ENCODE data around the gene KIF3C.
"Not testable (repeated sequence)": the region's sequence is repeated elsewhere in the genome, so short reads cannot be mapped to it uniquely, and the experiment has no call there.

KIF3C gene

DNA sequence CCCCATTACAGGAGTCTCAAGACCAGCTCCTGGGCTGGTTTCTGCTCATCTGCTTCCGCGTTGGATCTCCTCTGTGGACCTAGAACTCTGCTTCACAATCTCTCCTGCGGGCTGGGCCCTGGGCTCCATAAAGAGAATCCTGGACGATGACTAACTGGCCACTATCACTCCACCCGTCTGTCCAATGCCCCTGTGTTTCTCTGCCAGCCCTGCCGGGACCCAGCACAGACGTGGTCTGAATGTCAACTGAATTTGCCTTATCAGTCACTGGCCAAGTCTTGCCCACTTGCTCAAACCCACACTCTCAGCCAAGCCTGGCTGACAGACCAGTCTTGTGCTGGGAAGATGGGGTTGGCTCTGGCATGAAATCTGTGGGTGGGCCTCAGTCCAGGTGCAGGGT lies 17.4 kb downstream of the KIF3C start:
- H3K4me3 ChIP-seq: no peak overlapping the region
- H3K4me1 ChIP-seq: no peaks in the 10 kb centered on the region
- in situ Hi-C loops (cut with MboI; ENCODE audit: low sequenced_read_pairs): no loop called here
- DNase-seq (ENCODE audit: low spot score in 2 of 2): no peak
- H3K27me3 ChIP-seq (ENCODE audit: low read depth): no peaks in the 10 kb centered on the region
- no peaks in the 10 kb centered on the region; the same call in 1 of the 2 replicates for H3K36me3 ChIP-seq (replicated peaks)
- H3K9me3 ChIP-seq: no peaks in the 10 kb centered on the region

DNA sequence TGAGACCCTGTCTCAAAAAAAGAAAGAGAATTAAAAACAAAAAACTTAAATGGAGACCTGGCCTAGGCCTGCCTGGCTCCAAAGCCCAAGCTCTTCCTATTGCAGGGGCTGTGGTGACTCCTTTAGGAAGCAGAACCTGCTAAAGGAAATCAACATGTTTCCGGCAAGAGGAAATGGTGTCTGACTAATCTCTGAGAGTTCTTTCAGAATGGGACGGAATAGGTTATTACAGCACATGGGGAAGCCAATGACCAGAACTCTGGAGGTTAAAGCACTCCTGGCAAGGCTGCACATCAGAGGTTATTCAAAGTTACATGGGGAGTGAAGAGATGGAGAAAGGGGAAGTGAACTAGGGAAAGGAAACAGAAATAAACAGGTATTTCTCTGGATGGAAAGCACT lies 21.4 kb downstream of the KIF3C start:
- Histone ChIP-seq H3K4me1 (no peaks in the 10 kb centered on the region), H3K36me3 (replicated peaks) (no peaks in the 10 kb centered on the region; the same call in 1 of the 2 replicates), H3K27me3 (ENCODE audit: low read depth) (no peaks in the 10 kb centered on the region), H3K9me3 (no peaks in the 10 kb centered on the region), H3K4me3 (no peak overlapping the region)
- in situ Hi-C loops (cut with MboI; ENCODE audit: low sequenced_read_pairs): no loop called here
- no peak for DNase-seq (ENCODE audit: low spot score in 2 of 2)

- Histone ChIP-seq H3K36me3 (replicated peaks) (no peaks in the 10 kb centered on the region; the same call in 1 of the 2 replicates), H3K4me1 (no peaks in the 10 kb centered on the region), H3K4me3 (no peak overlapping the region), H3K27me3 (ENCODE audit: low read depth) (no peaks in the 10 kb centered on the region), H3K9me3 (no peaks in the 10 kb centered on the region)
- in situ Hi-C loops (cut with MboI; ENCODE audit: low sequenced_read_pairs): no loop called here
- no peak for DNase-seq (ENCODE audit: low spot score in 2 of 2)
Measured at GRCh38 chr2:25960396-25960795, 21.9 kb downstream of the KIF3C start.

GRCh38 chr2:25958611-25959010 lies 23.7 kb downstream of the KIF3C start:
- H3K27me3 ChIP-seq (ENCODE audit: low read depth); H3K9me3 ChIP-seq; H3K36me3 ChIP-seq (replicated peaks); in situ Hi-C loops (cut with MboI; ENCODE audit: low sequenced_read_pairs); H3K4me1 ChIP-seq; DNase-seq (ENCODE audit: low spot score in 2 of 2); H3K4me3 ChIP-seq: not testable (repeated sequence)

GRCh38 chr2:25957743-25958142 lies 24.6 kb downstream of the KIF3C start:
- Histone ChIP-seq H3K4me1 (no peaks in the 10 kb centered on the region), H3K36me3 (replicated peaks) (no peaks in the 10 kb centered on the region; the same call in 1 of the 2 replicates), H3K9me3 (no peaks in the 10 kb centered on the region), H3K4me3 (no peak overlapping the region), H3K27me3 (ENCODE audit: low read depth) (no peaks in the 10 kb centered on the region)
- in situ Hi-C loops (cut with MboI; ENCODE audit: low sequenced_read_pairs): no loop called here
- DNase-seq (ENCODE audit: low spot score in 2 of 2): no peak

DNA sequence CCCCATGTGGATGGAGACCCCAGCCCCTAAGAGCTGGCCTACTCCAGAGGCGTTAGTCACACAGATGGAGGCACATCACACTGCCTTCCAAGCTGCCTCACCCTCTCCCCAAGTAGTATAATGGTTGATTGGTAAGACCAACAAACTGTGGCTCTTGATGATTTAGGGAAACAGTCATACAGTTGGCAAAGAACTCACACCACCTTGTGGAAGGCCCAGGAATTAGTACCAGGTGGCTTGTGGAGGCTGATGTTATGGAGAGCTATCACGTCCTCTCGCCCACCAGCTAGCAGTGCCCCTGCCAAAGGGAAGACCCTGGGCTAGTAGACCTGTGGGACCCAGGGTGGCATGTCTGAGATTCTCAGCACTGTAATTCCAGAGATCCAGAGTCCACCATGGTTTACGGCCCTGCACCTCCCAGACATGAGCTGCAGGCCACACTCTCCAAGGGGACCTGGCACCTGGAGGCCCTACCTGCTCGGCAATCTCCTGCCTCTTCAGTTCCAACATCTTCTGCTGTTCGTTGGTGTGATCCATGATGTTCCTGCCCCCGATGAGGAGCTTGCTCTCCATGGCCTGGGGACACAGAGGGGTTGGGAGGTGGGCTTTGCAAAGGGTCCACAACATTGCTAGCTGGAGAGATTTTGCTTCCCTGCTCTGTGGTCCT lies 26.3 kb downstream of the KIF3C start:
- no peak for DNase-seq (ENCODE audit: low spot score in 2 of 2)
- H3K36me3 ChIP-seq (replicated peaks): no peaks in the 10 kb centered on the region; the same call in 1 of the 2 replicates
- H3K4me1 ChIP-seq: 0 out of 2 replicates have a peak, but pooled peaks cover 3% of the 10 kb centered on the region
- in situ Hi-C loops (cut with MboI; ENCODE audit: low sequenced_read_pairs): no loop called here
- no peaks in the 10 kb centered on the region for H3K27me3 ChIP-seq (ENCODE audit: low read depth)
- H3K9me3 ChIP-seq: no peaks in the 10 kb centered on the region
- no peak overlapping the region for H3K4me3 ChIP-seq

GRCh38 chr2:25955036-25955435 lies 27.3 kb downstream of the KIF3C start:
- H3K4me3 ChIP-seq: no peak overlapping the region
- in situ Hi-C loops (cut with MboI; ENCODE audit: low sequenced_read_pairs): no loop called here

DNA sequence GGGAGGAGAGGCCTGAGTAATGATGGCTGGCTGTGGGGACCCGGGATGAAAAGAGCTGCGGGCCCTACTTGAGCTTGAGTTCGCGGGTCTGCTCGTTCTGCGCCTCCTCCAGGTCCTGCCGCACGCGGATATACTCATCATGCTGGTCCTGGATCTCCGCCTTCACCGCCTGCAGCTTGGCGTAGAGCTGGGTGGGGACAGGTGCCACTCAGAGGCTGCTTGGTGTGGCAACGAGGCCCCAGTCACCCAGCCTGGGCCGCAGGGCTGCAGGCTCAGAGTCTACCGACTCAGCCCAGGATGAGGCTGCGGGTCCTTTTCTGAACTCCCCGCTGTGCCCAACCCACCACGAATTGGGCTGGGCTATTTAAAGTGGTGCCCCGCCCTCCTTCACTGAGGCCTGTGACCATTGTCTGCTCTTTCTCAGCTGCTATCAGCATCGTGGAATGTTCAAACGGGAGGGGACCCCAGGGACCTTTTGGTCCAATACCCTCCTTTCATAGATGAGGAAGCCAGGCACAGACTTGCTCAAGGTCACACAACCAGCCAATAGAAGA lies 28.0 kb downstream of the KIF3C start:
- no peak overlapping the region for H3K4me3 ChIP-seq
- in situ Hi-C loops (cut with MboI; ENCODE audit: low sequenced_read_pairs): loop anchor here (5.0 kb wide), 1 partner anchor 193 kb away; no protein-coding TSS in a partner anchor
- no peaks in the 10 kb centered on the region for H3K9me3 ChIP-seq
- no peaks in the 10 kb centered on the region for H3K27me3 ChIP-seq (ENCODE audit: low read depth)
- DNase-seq (ENCODE audit: low spot score in 2 of 2): peak; percentile 5 to 38
- no peaks in the 10 kb centered on the region for H3K36me3 ChIP-seq (replicated peaks)
- 0 out of 2 replicates have a peak, but pooled peaks cover 3% of the 10 kb centered on the region for H3K4me1 ChIP-seq

More at GRCh38 chr2:25955036-25955435, 27.3 kb downstream of the KIF3C start:
- DNase-seq (ENCODE audit: low spot score in 2 of 2): no peak
- Histone ChIP-seq H3K36me3 (replicated peaks) (no peaks in the 10 kb centered on the region), H3K27me3 (ENCODE audit: low read depth) (no peaks in the 10 kb centered on the region), H3K4me1 (0 out of 2 replicates have a peak, but pooled peaks cover 3% of the 10 kb centered on the region), H3K9me3 (no peaks in the 10 kb centered on the region)

DNA sequence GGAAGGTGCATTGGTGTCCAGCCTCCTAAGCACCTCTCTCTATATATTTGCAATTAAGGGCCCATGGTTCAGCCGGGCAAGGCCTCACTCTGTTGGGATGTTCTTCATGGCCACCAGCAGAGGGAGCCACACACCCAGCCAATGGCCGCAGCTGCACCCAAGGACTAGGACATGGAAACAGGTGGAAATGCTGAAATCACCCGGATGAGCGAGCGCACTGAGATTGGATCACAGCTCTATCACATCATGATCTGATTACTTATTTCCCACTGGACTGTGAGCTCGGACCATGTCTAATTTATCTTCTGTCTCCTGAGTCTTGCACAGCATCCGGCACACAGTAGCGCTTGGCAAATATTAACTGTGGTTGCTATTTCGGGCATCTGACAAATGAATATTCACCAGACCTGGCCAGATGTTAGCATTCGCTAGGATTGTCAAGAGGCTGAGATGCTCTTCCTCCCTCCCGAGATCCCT lies 31.2 kb downstream of the KIF3C start:
- peak; percentile 76 to 90 for DNase-seq (ENCODE audit: low spot score in 2 of 2)
- in situ Hi-C loops (cut with MboI; ENCODE audit: low sequenced_read_pairs): loop anchor here (5.0 kb wide), 1 partner anchor 196 kb away; no protein-coding TSS in a partner anchor
- Histone ChIP-seq H3K27me3 (ENCODE audit: low read depth) (no peaks in the 10 kb centered on the region), H3K4me3 (no peak overlapping the region), H3K36me3 (replicated peaks) (no peaks in the 10 kb centered on the region), H3K9me3 (no peaks in the 10 kb centered on the region), H3K4me1 (peaks cover 9% of the 10 kb centered on the region)

- DNase-seq (ENCODE audit: low spot score in 2 of 2): no peak
- peaks cover 9% of the 10 kb centered on the region for H3K4me1 ChIP-seq
- in situ Hi-C loops (cut with MboI; ENCODE audit: low sequenced_read_pairs): loop anchor here (5.0 kb wide), 1 partner anchor 96 kb away; no protein-coding TSS in a partner anchor
- H3K36me3 ChIP-seq (replicated peaks): no peaks in the 10 kb centered on the region
- H3K27me3 ChIP-seq (ENCODE audit: low read depth): no peaks in the 10 kb centered on the region
- H3K9me3 ChIP-seq: no peaks in the 10 kb centered on the region
- H3K4me3 ChIP-seq: no peak overlapping the region
Measured at GRCh38 chr2:25948437-25948836, 33.9 kb downstream of the KIF3C start.

GRCh38 chr2:25941042-25941441 lies 41.3 kb downstream of the KIF3C start:
- Histone ChIP-seq H3K36me3 (replicated peaks) (no peaks in the 10 kb centered on the region), H3K9me3 (no peaks in the 10 kb centered on the region), H3K27me3 (ENCODE audit: low read depth) (no peaks in the 10 kb centered on the region), H3K4me3 (no peak overlapping the region), H3K4me1 (peaks cover 11% of the 10 kb centered on the region)
- in situ Hi-C loops (cut with MboI; ENCODE audit: low sequenced_read_pairs): no loop called here
- DNase-seq (ENCODE audit: low spot score in 2 of 2): no peak

DNA sequence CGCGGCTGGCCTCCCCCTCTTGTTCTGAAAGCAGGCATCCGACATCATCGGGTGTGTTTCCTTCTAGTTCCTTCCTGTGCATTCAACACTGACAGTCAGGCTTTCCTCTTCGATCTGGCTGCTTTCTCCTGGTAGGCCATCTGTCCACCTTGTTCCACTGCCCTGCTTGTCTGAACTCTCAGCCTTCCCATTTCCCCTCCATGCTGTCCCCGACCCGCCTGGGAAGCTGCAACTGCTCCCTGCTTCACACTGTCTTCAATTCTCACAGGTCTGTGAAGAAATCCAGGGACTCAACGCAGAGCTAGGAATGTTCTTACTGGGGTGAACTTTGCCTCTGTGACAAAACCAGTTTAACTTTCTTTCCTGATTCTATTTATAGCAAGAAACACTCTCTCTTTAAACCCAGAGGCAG lies 43.0 kb downstream of the KIF3C start:
- Histone ChIP-seq H3K9me3 (no peaks in the 10 kb centered on the region), H3K4me3 (no peak overlapping the region), H3K36me3 (replicated peaks) (no peaks in the 10 kb centered on the region), H3K27me3 (ENCODE audit: low read depth) (no peaks in the 10 kb centered on the region), H3K4me1 (peaks cover 11% of the 10 kb centered on the region)
- DNase-seq (ENCODE audit: low spot score in 2 of 2): no peak
- in situ Hi-C loops (cut with MboI; ENCODE audit: low sequenced_read_pairs): no loop called here

GRCh38 chr2:25938345-25938744 lies 44.0 kb downstream of the KIF3C start:
- in situ Hi-C loops (cut with MboI; ENCODE audit: low sequenced_read_pairs): no loop called here
- no peaks in the 10 kb centered on the region for H3K36me3 ChIP-seq (replicated peaks)
- no peaks in the 10 kb centered on the region for H3K9me3 ChIP-seq
- H3K27me3 ChIP-seq (ENCODE audit: low read depth): no peaks in the 10 kb centered on the region
- no peak overlapping the region for H3K4me3 ChIP-seq
- no peak for DNase-seq (ENCODE audit: low spot score in 2 of 2)
- H3K4me1 ChIP-seq: peaks cover 11% of the 10 kb centered on the region

DNA sequence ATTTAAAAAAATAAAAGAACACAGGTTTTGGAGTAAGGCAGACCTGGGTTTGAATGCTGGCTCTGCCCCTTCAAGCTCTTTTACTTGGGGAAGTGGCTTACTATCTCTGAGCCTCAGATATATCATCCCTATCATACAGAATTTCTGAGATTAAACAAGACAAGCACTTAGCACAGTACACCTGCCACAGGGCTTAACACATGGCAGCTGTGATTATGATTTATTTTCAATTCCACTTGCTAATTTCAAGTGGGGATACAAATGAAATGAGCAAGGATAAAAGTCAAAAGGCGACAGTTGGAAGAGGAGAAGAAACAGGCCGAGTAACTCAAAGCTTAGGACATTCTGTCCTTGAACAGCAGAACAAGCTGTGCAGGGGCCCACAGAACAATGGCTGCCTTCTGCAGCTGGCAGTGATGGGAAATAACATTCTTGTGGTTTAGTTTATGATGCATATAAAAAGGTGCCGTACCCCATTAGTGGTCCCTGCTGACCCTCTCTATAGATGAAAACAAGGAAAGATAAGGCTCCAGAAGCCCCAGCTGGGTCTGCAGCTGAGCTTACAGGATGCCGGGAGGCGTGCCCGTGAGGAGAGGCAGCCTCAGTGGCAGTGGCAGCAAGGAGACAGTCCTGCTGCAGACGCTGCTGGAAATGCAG lies 45.3 kb downstream of the KIF3C start:
- in situ Hi-C loops (cut with MboI; ENCODE audit: low sequenced_read_pairs): no loop called here
- Histone ChIP-seq H3K36me3 (replicated peaks) (no peaks in the 10 kb centered on the region), H3K4me3 (no peak overlapping the region), H3K27me3 (ENCODE audit: low read depth) (no peaks in the 10 kb centered on the region), H3K4me1 (peaks cover 11% of the 10 kb centered on the region), H3K9me3 (no peaks in the 10 kb centered on the region)
- peak; percentile 48 to 50 for DNase-seq (ENCODE audit: low spot score in 2 of 2)

All from HAP-1 (cell line).